AG09319 (cell line): ENCODE results near the gene CLMN.
A peak's percentile ranks its signal among the peaks of the same experiment; 100 is the strongest.

ENCODE experiments used
- DNase-seq: peaks from one replicate; pipeline ENCODE4 v3.0.0-alpha.2; 2010; ENCODE audit warnings: low read depth; ENCODE audit errors: extremely low read depth
- CTCF ChIP-seq: IDR thresholded peaks from 2 replicates; pipeline ENCODE4 v1.5.1; 2011; ENCODE audit warnings: low read depth, mild to moderate bottlenecking, inconsistent platforms, low read length, moderate library complexity

The CLMN gene

DNA sequence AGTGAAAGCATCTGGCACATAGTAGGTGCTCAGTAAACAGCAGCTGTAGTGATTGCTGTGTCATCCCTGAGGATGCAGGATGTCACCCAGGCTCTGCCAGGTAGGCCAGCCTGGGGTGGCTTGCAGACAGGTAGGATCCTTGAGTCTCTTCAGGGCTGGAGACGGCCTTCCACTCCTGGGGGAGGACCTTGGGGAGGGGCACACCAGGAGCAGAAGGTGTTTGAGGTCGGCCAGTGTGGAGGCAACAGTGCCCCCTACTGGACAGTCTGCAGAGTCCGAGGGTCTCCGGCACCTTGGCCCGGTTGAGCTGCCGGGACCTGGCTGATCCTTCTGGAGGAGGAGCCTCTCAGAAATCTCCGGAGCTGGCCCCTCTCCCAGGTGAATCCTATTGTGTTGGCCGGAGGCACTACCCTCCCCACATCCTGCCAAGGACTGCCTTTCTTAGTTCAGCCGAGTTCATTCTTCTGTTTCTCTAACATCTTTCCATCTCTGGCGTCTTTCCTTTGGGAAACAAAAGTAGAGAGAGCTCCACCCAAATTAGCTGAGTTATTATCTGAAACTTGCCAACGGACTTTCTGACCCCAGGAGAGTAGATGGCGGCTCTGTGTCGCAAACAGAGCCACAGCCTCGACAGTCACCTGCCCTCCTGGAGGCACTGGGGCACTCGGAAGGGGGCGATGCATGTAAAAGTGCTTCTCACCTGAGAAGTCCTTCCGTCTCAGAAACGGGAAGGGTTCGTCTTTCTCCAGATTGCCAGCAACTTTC is 41.8 kb upstream of the CLMN start:
- peak; percentile 37 for TF ChIP-seq CTCF

GRCh38 chr14:95360828-95361227 is 41.1 kb upstream of the CLMN start:
- no peak for DNase-seq
- no peak for TF ChIP-seq CTCF

More for the DNA sequence above, 41.8 kb upstream of the CLMN start:
- DNase-seq = no peak

DNA sequence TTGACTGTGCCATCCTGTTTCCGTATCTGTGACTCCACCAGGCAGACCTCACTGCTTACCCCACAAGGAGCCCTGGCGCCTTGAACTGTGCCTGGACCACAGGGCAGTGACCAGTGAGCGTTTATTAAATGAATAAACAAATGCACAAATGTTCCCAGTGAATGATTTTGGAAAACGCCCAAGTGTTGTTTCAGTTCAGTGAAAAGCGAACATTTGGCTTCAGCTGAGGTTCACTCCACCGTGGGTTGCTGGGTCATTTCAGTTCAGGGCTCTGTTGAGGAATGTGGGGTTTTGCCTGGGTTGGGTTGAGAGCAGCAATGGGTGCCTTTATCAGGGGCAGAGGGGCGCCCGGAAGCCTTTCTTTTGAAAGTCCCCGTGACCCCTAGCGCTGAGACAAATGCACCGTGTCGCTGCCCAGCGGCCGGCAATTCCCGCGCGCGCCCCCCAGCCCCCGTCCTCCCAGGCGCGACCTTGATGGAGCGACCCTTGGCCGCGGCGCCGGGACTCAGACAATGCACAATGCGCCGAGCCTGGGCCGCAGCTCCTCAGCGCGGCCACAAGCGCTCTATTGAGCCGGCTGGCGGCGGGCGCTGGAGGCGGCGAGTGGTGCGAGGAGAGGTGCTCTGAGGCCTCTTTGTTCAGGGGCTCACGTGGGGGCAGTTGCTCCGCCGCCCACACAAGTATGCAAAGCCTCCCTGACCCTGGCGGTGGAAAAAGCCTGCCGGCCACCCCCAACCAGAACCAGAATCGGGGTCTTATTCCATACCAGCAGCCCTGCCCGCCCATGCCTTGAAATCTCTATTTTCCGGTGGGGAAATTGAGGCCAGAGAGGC is 40.5 kb upstream of the CLMN start:
- no peak for TF ChIP-seq CTCF
- DNase-seq = no peak

- no peak for TF ChIP-seq CTCF
- DNase-seq = no peak
Observed at GRCh38 chr14:95356245-95356869, 36.6 kb upstream of the CLMN start.

- TF ChIP-seq CTCF = no peak
- DNase-seq = no peak
Observed at GRCh38 chr14:95355422-95355821, 35.7 kb upstream of the CLMN start.

- TF ChIP-seq CTCF = no peak
- no peak for DNase-seq
Observed at GRCh38 chr14:95354834-95355233, 35.1 kb upstream of the CLMN start.

- TF ChIP-seq CTCF = no peak
- no peak for DNase-seq
Observed at GRCh38 chr14:95353664-95354063, 34.0 kb upstream of the CLMN start.
